AG10803 (cell line): ENCODE results near the gene SYT7.

Source experiments
- DNase-seq: peaks from one replicate; pipeline ENCODE4 v3.0.0; 2010; ENCODE audit warnings: low read depth
- H3K4me3 ChIP-seq: 2 replicates; pipeline ENCODE4 v1.5.1; 2011; ENCODE audit warnings: mild to moderate bottlenecking, low read length, control low read depth
- TF ChIP-seq, protein P1 (sequence below): conservative IDR thresholded peaks from 2 replicates; pipeline ENCODE4 v1.5.1; 2011; ENCODE audit warnings: mild to moderate bottlenecking, low read length, control low read depth, inconsistent platforms

The SYT7 gene

GRCh38 chr11:61599968-61600710 lies 19.3 kb upstream of the SYT7 start:
- no peak for DNase-seq
- TF ChIP-seq, protein P1, sequence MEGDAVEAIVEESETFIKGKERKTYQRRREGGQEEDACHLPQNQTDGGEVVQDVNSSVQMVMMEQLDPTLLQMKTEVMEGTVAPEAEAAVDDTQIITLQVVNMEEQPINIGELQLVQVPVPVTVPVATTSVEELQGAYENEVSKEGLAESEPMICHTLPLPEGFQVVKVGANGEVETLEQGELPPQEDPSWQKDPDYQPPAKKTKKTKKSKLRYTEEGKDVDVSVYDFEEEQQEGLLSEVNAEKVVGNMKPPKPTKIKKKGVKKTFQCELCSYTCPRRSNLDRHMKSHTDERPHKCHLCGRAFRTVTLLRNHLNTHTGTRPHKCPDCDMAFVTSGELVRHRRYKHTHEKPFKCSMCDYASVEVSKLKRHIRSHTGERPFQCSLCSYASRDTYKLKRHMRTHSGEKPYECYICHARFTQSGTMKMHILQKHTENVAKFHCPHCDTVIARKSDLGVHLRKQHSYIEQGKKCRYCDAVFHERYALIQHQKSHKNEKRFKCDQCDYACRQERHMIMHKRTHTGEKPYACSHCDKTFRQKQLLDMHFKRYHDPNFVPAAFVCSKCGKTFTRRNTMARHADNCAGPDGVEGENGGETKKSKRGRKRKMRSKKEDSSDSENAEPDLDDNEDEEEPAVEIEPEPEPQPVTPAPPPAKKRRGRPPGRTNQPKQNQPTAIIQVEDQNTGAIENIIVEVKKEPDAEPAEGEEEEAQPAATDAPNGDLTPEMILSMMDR, result no peak
- no peak overlapping the region for H3K4me3 ChIP-seq

DNA sequence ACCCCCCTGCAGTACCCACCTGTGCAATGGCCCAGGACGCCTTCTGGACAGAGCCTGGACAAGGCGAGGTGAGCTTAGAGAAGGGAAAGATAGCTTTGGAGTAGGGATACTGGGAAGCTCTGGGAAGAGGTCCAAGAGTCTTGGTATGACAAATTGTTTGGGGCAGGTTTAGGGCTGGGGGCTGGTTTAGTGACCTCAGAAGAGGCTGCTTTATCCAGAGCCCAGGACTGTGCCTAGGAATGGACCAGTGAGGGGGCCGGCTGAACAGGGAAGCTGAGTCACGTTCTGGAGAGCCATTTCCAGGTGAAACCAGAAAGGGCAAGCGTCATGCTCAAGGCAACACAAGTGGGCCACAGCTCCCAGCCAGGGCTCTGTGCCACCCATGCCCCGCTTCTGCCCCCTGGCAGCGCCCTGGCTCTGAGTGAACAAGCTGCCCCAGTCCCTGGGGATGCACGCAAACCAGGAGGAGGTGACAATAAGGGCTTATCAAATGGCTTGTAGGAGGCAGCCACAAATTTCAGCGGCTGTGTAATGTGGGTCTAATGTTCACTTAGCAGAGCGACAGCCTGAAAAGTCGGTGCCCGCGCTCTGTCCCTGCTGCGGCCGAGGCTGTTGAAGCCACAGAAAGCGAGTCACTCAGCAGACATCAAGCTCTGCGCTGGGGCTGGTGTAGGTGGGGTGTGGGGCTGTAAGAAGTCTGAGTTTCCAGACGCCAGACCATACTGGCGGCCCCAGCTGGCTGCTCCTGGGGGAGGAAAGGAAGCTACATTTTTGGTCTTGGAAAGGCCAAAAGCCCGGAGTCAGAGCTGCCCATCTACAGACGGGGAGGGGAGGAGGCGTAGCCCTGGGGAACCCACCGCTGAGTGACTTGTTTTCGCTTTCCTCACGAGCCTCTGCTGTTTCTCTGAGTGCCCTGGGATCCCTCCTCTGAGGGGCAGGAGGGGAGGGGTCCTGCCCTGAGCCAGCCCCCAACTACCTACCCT lies 18.3 kb upstream of the SYT7 start:
- TF ChIP-seq, protein P1, result 0 out of 2 replicates have a peak, but pooled peaks have one; percentile 3
- H3K4me3 ChIP-seq, result no peak overlapping the region
- DNase-seq, result peak; percentile 46

GRCh38 chr11:61598374-61598773 lies 17.5 kb upstream of the SYT7 start:
- TF ChIP-seq, protein P1, result no peak
- no peak overlapping the region for H3K4me3 ChIP-seq
- no peak for DNase-seq

GRCh38 chr11:61596990-61597389 lies 16.1 kb upstream of the SYT7 start:
- no peak for DNase-seq
- H3K4me3 ChIP-seq, result no peak overlapping the region
- TF ChIP-seq, protein P1, result no peak

DNA sequence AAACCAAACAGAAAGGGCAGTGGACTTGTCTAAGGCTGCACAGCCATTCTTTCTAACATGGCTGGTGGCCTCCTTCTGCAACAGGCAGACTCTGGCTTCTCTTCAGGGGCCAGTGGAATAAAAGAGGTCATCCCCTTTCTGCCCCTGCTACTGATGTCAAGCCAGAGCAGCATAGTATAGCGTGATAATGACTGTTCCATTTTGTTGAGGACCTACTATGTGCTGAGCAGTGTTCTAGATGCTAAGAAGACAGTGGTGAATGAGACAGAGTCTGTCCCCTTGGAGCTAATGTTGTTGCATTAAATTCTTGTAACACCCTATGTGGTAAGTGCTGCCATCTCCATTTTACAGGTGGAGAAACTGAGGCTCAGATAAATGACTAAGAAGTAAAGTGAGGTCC lies 15.7 kb upstream of the SYT7 start:
- no peak for DNase-seq
- TF ChIP-seq, protein P1, result no peak
- no peak overlapping the region for H3K4me3 ChIP-seq

GRCh38 chr11:61594907-61595257 lies 14.0 kb upstream of the SYT7 start:
- DNase-seq, result no peak
- no peak overlapping the region for H3K4me3 ChIP-seq
- TF ChIP-seq, protein P1, result no peak

GRCh38 chr11:61593151-61593550 lies 12.3 kb upstream of the SYT7 start:
- TF ChIP-seq, protein P1, result no peak
- no peak for DNase-seq
- H3K4me3 ChIP-seq, result no peak overlapping the region
